Measurements from ENCODE around the gene SYF2.

GRCh38 chr1:25184001-25184762 lies 48.1 kb downstream of the SYF2 start:
- no peak for TF ChIP-seq POLR2A (IDR thresholded peaks at IDR 0.05; ENCODE audit: low read length)
- TF ChIP-seq GATA1 (IDR thresholded peaks at IDR 0.05; ENCODE audit: low read depth, low read length): no peak

Data from erythroblast (primary cell).